PC-3 (cell line): ENCODE measurements around the gene PTCD2. TPM values are rescaled to one million over a fixed set of nuclear protein-coding genes. Genes with fewer than 3 reads are reported as not detected.

Experiments used
- ATAC-seq: fragments of 200-7000 bp; cut with Tn5 transposase; 2 replicates; pipeline ENCODE4 v1.9.1; 2020; ENCODE audit warnings: mild to moderate bottlenecking, moderate library complexity
- BruUV-seq: library from RNA; stranded (reverse); fragments of 400-500 nt; replicated peaks from 2 replicates; lab custom pipeline; 2021; lab: Mats Ljungman, UMichigan
- CTCF ChIA-PET: fragments of 300-600 bp; sonication (Branson Sonifier 250); formaldehyde crosslinking; loops from one replicate; lab custom pipeline; 2022; ENCODE audit warnings: antibody characterized with exemption; lab: Charles Lee
- POLR2A ChIA-PET: fragments of 300-600 bp; sonication (Branson Sonifier 250); formaldehyde crosslinking; loops from one replicate; lab custom pipeline; 2022; ENCODE audit warnings: antibody characterized with exemption; ENCODE audit not compliant: unreplicated experiment; lab: Charles Lee
- DNase-seq: peaks from one replicate; pipeline ENCODE4 v3.0.0-alpha.2; 2015
- H2AFZ ChIP-seq: fragments of 300-600 bp; sonication (generic); 2 replicates; pipeline ENCODE4 v1.6.0; 2016; ENCODE audit warnings: antibody characterized with exemption, low read length
- H3F3A ChIP-seq: fragments of 300-600 bp; sonication (generic); one replicate; pipeline ENCODE4 v1.6.0; 2017; ENCODE audit warnings: antibody characterized with exemption, low read length, control low read depth, mild to moderate bottlenecking; ENCODE audit not compliant: unreplicated experiment
- H3K27ac ChIP-seq: fragments of 300-600 bp; sonication (generic); 2 replicates; pipeline ENCODE4 v1.5.1; 2016; ENCODE audit warnings: mild to moderate bottlenecking, low read length
- H3K27me3 ChIP-seq: fragments of 300-600 bp; sonication (generic); 2 replicates; pipeline ENCODE4 v1.6.1; 2016; ENCODE audit warnings: low read length, mixed read lengths
- H3K36me3 ChIP-seq: fragments of 300-600 bp; sonication (generic); 2 replicates; pipeline ENCODE4 v1.6.1; 2016; ENCODE audit warnings: low read depth, mixed run types, low read length, mixed read lengths
- H3K4me1 ChIP-seq: fragments of 300-600 bp; sonication (generic); 2 replicates; pipeline ENCODE4 v1.5.1; 2016; ENCODE audit warnings: low read length; ENCODE audit not compliant: insufficient read depth
- H3K4me2 ChIP-seq: fragments of 300-600 bp; sonication (generic); 2 replicates; pipeline ENCODE4 v1.6.0; 2016; ENCODE audit warnings: low read length
- H3K4me3 ChIP-seq: fragments of 300-600 bp; sonication (generic); 2 replicates; pipeline ENCODE4 v1.5.1; 2016; ENCODE audit warnings: mild to moderate bottlenecking, low read length, mixed read lengths
- H3K79me2 ChIP-seq: fragments of 300-600 bp; sonication (generic); 2 replicates; pipeline ENCODE4 v1.6.1; 2017; ENCODE audit warnings: low read length, mixed read lengths
- H3K9ac ChIP-seq: fragments of 300-600 bp; sonication (generic); 2 replicates; pipeline ENCODE4 v1.6.0; 2016; ENCODE audit warnings: mild to moderate bottlenecking, low read length
- H3K9me2 ChIP-seq: fragments of 300-600 bp; sonication (generic); replicated peaks from 2 replicates; pipeline ENCODE4 v1.6.1; 2016; ENCODE audit warnings: mixed run types, low read length, mixed read lengths
- H3K9me3 ChIP-seq: fragments of 300-600 bp; sonication (generic); 2 replicates; pipeline ENCODE4 v1.6.1; 2016; ENCODE audit warnings: low read length, mixed read lengths
- H4K20me1 ChIP-seq: fragments of 300-600 bp; sonication (generic); 2 replicates; pipeline ENCODE4 v1.6.1; 2016; ENCODE audit warnings: low read length, mixed read lengths
- EZH2 ChIP-seq: fragments of 300-600 bp; sonication (generic); IDR thresholded peaks from one replicate; pipeline ENCODE4 v1.6.1; 2017; ENCODE audit warnings: antibody characterized with exemption, mild to moderate bottlenecking, low read length; ENCODE audit not compliant: unreplicated experiment
- EZH2phosphoT487 ChIP-seq: fragments of 300-600 bp; sonication (generic); IDR thresholded peaks from 2 replicates; pipeline ENCODE4 v1.6.1; 2018; ENCODE audit warnings: mild to moderate bottlenecking, antibody characterized with exemption, low read length, borderline replicate concordance
- intact Hi-C: fragments of 100-400 bp; cut with micrococcal nuclease; formaldehyde crosslinking; loops from 2 replicates; pipeline ENCODE4 v1.9.0; 2023
- total RNA-seq: library from RNA; depleted of rRNA; stranded (reverse); fragments of >200 nt; gene quantifications from 2 replicates; pipeline ENCODE4 v1.2.3, GENCODE V29; 2014
- TF ChIP-seq, protein P1 (sequence below): fragments of 300-600 bp; sonication (generic); conservative IDR thresholded peaks from 2 replicates; pipeline ENCODE4 v1.5.1; 2017; ENCODE audit warnings: antibody characterized with exemption, low read depth, mild to moderate bottlenecking, low read length

PTCD2 gene
- total RNA-seq, 1 experiment from 2014 or later: 3.4 TPM

DNA sequence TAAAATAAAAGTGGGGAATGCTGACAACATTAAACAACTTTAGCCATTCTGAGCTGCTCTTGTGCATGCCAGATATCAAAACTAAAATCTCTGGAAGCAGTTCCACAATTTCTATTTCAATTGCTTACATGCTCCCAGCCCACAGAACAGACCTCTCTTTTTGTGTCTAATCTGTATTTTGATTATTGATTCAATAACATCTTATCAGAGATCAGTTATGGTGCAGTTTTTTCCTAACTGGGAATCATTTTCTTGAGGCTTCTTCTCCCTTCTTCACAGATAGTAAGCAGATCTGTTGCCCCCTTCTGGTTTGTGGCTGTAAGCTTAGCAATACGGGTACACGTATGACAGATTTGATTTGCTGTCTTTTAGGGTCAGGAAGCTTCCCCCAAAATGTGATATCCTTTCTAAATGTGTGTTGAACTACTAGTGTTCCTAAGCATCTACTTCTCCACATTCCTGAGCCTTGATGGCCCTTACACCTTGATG is 39.5 kb upstream of the PTCD2 start:
- peak; percentile 69 for ATAC-seq
- Histone ChIP-seq H3K27ac (no peak overlapping the region), H3K36me3 (no peaks in the 10 kb centered on the region; the same call in 1 of the 2 replicates), H3K4me1 (no peaks in the 10 kb centered on the region), H3K9me2 (no peaks in the 10 kb centered on the region), H3K27me3 (no peaks in the 10 kb centered on the region), H3K4me3 (no peak overlapping the region), H2AFZ (no peak overlapping the region), H3K9ac (no peak overlapping the region), H3K9me3 (no peaks in the 10 kb centered on the region), H3K4me2 (no peak overlapping the region), H3K79me2 (no peaks in the 10 kb centered on the region), H3F3A (no peaks in the 10 kb centered on the region), H4K20me1 (no peaks in the 10 kb centered on the region)
- intact Hi-C loops: loop anchor here (5.0 kb wide), 1 partner anchor 33 kb away; no protein-coding TSS in a partner anchor
- POLR2A ChIA-PET: interaction anchor here (0.6 kb wide), 1 partner anchor 19 kb away, joined by 5 read pairs; no protein-coding TSS in a partner anchor
- TF ChIP-seq, protein P1, sequence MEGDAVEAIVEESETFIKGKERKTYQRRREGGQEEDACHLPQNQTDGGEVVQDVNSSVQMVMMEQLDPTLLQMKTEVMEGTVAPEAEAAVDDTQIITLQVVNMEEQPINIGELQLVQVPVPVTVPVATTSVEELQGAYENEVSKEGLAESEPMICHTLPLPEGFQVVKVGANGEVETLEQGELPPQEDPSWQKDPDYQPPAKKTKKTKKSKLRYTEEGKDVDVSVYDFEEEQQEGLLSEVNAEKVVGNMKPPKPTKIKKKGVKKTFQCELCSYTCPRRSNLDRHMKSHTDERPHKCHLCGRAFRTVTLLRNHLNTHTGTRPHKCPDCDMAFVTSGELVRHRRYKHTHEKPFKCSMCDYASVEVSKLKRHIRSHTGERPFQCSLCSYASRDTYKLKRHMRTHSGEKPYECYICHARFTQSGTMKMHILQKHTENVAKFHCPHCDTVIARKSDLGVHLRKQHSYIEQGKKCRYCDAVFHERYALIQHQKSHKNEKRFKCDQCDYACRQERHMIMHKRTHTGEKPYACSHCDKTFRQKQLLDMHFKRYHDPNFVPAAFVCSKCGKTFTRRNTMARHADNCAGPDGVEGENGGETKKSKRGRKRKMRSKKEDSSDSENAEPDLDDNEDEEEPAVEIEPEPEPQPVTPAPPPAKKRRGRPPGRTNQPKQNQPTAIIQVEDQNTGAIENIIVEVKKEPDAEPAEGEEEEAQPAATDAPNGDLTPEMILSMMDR: peak; percentile 64
- TF ChIP-seq EZH2phosphoT487: no peak
- BruUV-seq: no TSS peak
- peak; percentile 47 for DNase-seq
- CTCF ChIA-PET: no interaction called here

DNA sequence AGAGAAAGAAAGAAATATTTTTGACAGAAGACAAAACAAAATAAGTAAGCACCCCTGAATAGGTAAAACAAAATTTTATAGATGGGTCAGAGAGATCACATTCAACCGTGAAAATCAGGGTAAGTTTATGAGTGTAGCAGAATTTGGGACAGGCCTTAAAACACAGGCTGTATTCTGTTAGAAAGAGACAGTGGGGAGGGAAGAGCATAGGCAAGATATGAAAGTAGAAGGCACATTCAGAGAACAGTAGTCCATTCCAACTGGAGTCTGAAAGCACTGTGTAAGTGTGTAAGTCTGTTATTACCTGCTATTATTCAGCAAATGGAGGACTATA is 38.8 kb upstream of the PTCD2 start:
- Histone ChIP-seq H3K4me2 (no peak overlapping the region), H3F3A (no peaks in the 10 kb centered on the region), H3K27ac (no peak overlapping the region), H3K9me3 (no peaks in the 10 kb centered on the region), H3K9me2 (no peaks in the 10 kb centered on the region), H3K36me3 (no peaks in the 10 kb centered on the region; the same call in 1 of the 2 replicates), H3K79me2 (no peaks in the 10 kb centered on the region), H3K27me3 (no peaks in the 10 kb centered on the region), H2AFZ (no peak overlapping the region), H4K20me1 (no peaks in the 10 kb centered on the region), H3K4me3 (no peak overlapping the region), H3K4me1 (no peaks in the 10 kb centered on the region), H3K9ac (no peak overlapping the region)
- intact Hi-C loops: loop anchor here (5.0 kb wide), 1 partner anchor 34 kb away; no protein-coding TSS in a partner anchor
- DNase-seq: no peak
- TF ChIP-seq EZH2phosphoT487 (no peak), EZH2 (no peak)
- TF ChIP-seq, protein P1: no peak
- ChIA-PET POLR2A (interaction anchor here (0.6 kb wide), 1 partner anchor 18 kb away, joined by 5 read pairs; no protein-coding TSS in a partner anchor), CTCF (interaction anchor here (0.6 kb wide), 1 partner anchor 33 kb away, joined by 6 read pairs; no protein-coding TSS in a partner anchor)
- ATAC-seq: no peak
- BruUV-seq: no TSS peak

GRCh38 chr5:72281764-72282499 is 38.2 kb upstream of the PTCD2 start:
- no peaks in the 10 kb centered on the region for H3K79me2 ChIP-seq
- TF ChIP-seq EZH2phosphoT487 (no peak), EZH2 (no peak)
- TF ChIP-seq, protein P1: no peak
- ATAC-seq (peak; percentile 18; the same call in 1 of the 2 replicates), DNase-seq (no peak)
- no peaks in the 10 kb centered on the region for H3K9me2 ChIP-seq
- H3K36me3 ChIP-seq: no peaks in the 10 kb centered on the region; the same call in 1 of the 2 replicates
- ChIA-PET CTCF (interaction anchor here (0.6 kb wide), 1 partner anchor 33 kb away, joined by 6 read pairs; no protein-coding TSS in a partner anchor), POLR2A (no interaction called here)
- no peaks in the 10 kb centered on the region for H4K20me1 ChIP-seq
- no peaks in the 10 kb centered on the region for H3K4me1 ChIP-seq
- H3K27me3 ChIP-seq: no peaks in the 10 kb centered on the region
- H3K4me2 ChIP-seq: no peak overlapping the region
- H3K27ac ChIP-seq: no peak overlapping the region
- no peaks in the 10 kb centered on the region for H3K9me3 ChIP-seq
- intact Hi-C loops: loop anchor here (5.0 kb wide), 1 partner anchor 35 kb away; no protein-coding TSS in a partner anchor
- no peaks in the 10 kb centered on the region for H3F3A ChIP-seq
- BruUV-seq: TSS peak; percentile 88
- H3K4me3 ChIP-seq: no peak overlapping the region
- H2AFZ ChIP-seq: no peak overlapping the region
- no peak overlapping the region for H3K9ac ChIP-seq
